HepG2 (cell line): ENCODE results near the gene ANO2. TPM values are rescaled to one million over a fixed set of nuclear protein-coding genes. Genes with fewer than 3 reads are reported as not detected.

Experiments used
- ATAC-seq: fragments of 200-7000 bp; cut with Tn5 transposase; 3 replicates; pipeline ENCODE4 v1.9.1; 2020; ENCODE audit warnings: mild to moderate bottlenecking, moderate library complexity
- BruUV-seq: library from RNA; stranded (reverse); fragments of 400-500 nt; replicated peaks from 2 replicates; lab custom pipeline; 2021; lab: Mats Ljungman, UMichigan
- CTCF ChIA-PET: fragments of 300-600 bp; formaldehyde crosslinking; extraction: SDS; loops from one replicate; lab custom pipeline; 2021; ENCODE audit warnings: low total read pairs, inconsistent platforms, low intra/inter-chr PET ratio; lab: Yijun Ruan, JAX
- POLR2A ChIA-PET: fragments of 350-600 bp; sonication (Branson Sonifier 250); formaldehyde crosslinking; loops from one replicate; lab custom pipeline; 2020; ENCODE audit warnings: antibody characterized with exemption, inconsistent platforms; lab: Yijun Ruan, JAX
- DNase-seq: peaks from one replicate; pipeline ENCODE4 v3.0.0-alpha.2; 2015; ENCODE audit warnings: low spot score
- FAIRE-seq: peaks from 3 replicates; lab custom pipeline; 2011; peaks lifted over from hg19 to GRCh38; lab: Jason Lieb, UNC
- H2AFZ ChIP-seq: one replicate; pipeline ENCODE4 v1.6.1; 2011; ENCODE audit warnings: low read length, inconsistent platforms
- H3K27ac ChIP-seq: fragments of 300-600 bp; 3 replicates; pipeline ENCODE4 v1.8.0; 2011; ENCODE audit warnings: mixed run types, mild to moderate bottlenecking, mixed read lengths, low read length, inconsistent platforms; ENCODE audit not compliant: insufficient read depth; ENCODE audit errors: extremely low read length
- H3K27me3 ChIP-seq, 2 experiments: fragments of 200-600 bp in 1 of 2; 2 replicates in 1 of 2; 3 replicates in 1 of 2; pipeline versions ENCODE4 v1.6.0 to v1.8.0; 2011; ENCODE audit warnings: low read length in 2 of 2, mild to moderate bottlenecking in 2 of 2, moderate library complexity in 2 of 2, inconsistent platforms in 1 of 2; ENCODE audit not compliant: insufficient read depth in 2 of 2, control insufficient read depth in 1 of 2
- H3K36me3 ChIP-seq, 2 experiments: fragments of 200-600 bp in 1 of 2; replicated peaks in 1 of 2; 2 replicates in 1 of 2; 3 replicates in 1 of 2; pipeline versions ENCODE4 v1.5.1 to v1.8.0; 2011; ENCODE audit warnings: low read length in 2 of 2, inconsistent platforms in 1 of 2; ENCODE audit not compliant: insufficient read depth in 2 of 2, control insufficient read depth in 1 of 2
- H3K4me1 ChIP-seq: 2 replicates; pipeline ENCODE4 v1.5.1; 2012; ENCODE audit warnings: low read length, inconsistent platforms; ENCODE audit not compliant: insufficient read depth
- H3K4me2 ChIP-seq: 2 replicates; pipeline ENCODE4 v1.6.0; 2011; ENCODE audit warnings: low read depth, low read length, inconsistent platforms
- H3K4me3 ChIP-seq, 3 experiments: fragments of 200-600 bp in 1 of 3; sonication (generic), shearing (Covaris generic) in 1 of 3; replicated peaks in 1 of 3; 2 replicates each; pipeline ENCODE4 v1.5.1; 2011 to 2016; ENCODE audit warnings: low read length in 3 of 3, inconsistent platforms in 2 of 3, low read depth in 2 of 3, mild to moderate bottlenecking in 2 of 3, control low read depth in 1 of 3, mixed read lengths in 1 of 3; ENCODE audit not compliant: insufficient read depth in 1 of 3
- H3K79me2 ChIP-seq: one replicate; pipeline ENCODE4 v1.6.1; 2011; ENCODE audit warnings: low read length, inconsistent platforms; ENCODE audit not compliant: insufficient read depth
- H3K9ac ChIP-seq: 2 replicates; pipeline ENCODE4 v1.6.0; 2011; ENCODE audit warnings: mild to moderate bottlenecking, low read depth, low read length, inconsistent platforms; ENCODE audit not compliant: insufficient read depth
- H3K9me3 ChIP-seq: 2 replicates; pipeline ENCODE4 v1.5.1; 2012; ENCODE audit warnings: mild to moderate bottlenecking, low read length
- H4K20me1 ChIP-seq: 2 replicates; pipeline ENCODE4 v1.6.0; 2011; ENCODE audit warnings: inconsistent platforms, mild to moderate bottlenecking, low read length, moderate library complexity; ENCODE audit not compliant: insufficient read depth
- ELF1 ChIP-seq: sonication (generic); formaldehyde crosslinking; IDR thresholded peaks from 2 replicates; pipeline ENCODE4 v1.4.0; 2020; ENCODE audit warnings: missing genetic modification reagents
- FUBP1 ChIP-seq: sonication (generic); formaldehyde crosslinking; IDR thresholded peaks from 2 replicates; pipeline ENCODE4 v1.5.1; 2020; ENCODE audit warnings: missing genetic modification reagents, mild to moderate bottlenecking, borderline replicate concordance
- MBNL3 ChIP-seq: fragments of 250-450 bp; sonication (Bioruptor Pico); conservative IDR thresholded peaks from 2 replicates; pipeline ENCODE4 v1.8.0; 2022; ENCODE audit warnings: mild to moderate bottlenecking, inconsistent platforms
- MED8 ChIP-seq: sonication (generic); formaldehyde crosslinking; IDR thresholded peaks from 2 replicates; pipeline ENCODE4 v1.8.1; 2023; ENCODE audit warnings: mild to moderate bottlenecking, missing genetic modification reagents; ENCODE audit not compliant: insufficient replicate concordance
- MTF1 ChIP-seq: sonication (generic); formaldehyde crosslinking; IDR thresholded peaks from 2 replicates; pipeline ENCODE4 v1.5.0; 2020; ENCODE audit warnings: missing genetic modification reagents
- POLR2AphosphoS5 ChIP-seq: IDR thresholded peaks from 2 replicates; pipeline ENCODE4 v1.6.1; 2012; ENCODE audit warnings: low read depth, low read length
- REL ChIP-seq: sonication (generic); formaldehyde crosslinking; conservative IDR thresholded peaks from 2 replicates; pipeline ENCODE4 v1.8.0; 2022; ENCODE audit warnings: mild to moderate bottlenecking, missing genetic modification reagents, moderate library complexity
- ZNF510 ChIP-seq: sonication (generic); formaldehyde crosslinking; IDR thresholded peaks from 2 replicates; pipeline ENCODE4 v1.4.0; 2020; ENCODE audit warnings: low read depth, mild to moderate bottlenecking, missing genetic modification reagents
- ZNF780A ChIP-seq: sonication (generic); formaldehyde crosslinking; IDR thresholded peaks from 2 replicates; pipeline ENCODE4 v1.8.0; 2022; ENCODE audit warnings: mild to moderate bottlenecking, missing genetic modification reagents, moderate library complexity
- whole genome bisulfite sequencing: methylation state at CpG from one replicate; pipeline ENCODE4 v1.1.6; 2017; ENCODE audit warnings: low lambda C conversion rate; 5-methylcytosine and 5-hydroxymethylcytosine counted together
- in situ Hi-C: cut with HindIII; loops from 2 replicates; pipeline ENCODE4 v1.10.0; 2017; ENCODE audit warnings: low pct_unique_long_range_greater_than_20kb; ENCODE audit not compliant: extremely low pct_ligation_motif_present
- intact Hi-C: fragments of 100-400 bp; cut with micrococcal nuclease; formaldehyde crosslinking; loops from one replicate; pipeline ENCODE4 v1.10.0; 2022; ENCODE audit not compliant: unreplicated experiment
- polyA plus RNA-seq, 8 experiments: library from polyadenylated mRNA; depleted of rRNA in 3 of 8; stranded (reverse) in 7 of 8; unstranded in 1 of 8; fragments of >200 nt; fragmentation: Illumina TruSeq in 4 of 8; extraction: Trizol in 4 of 8; gene quantifications; 2 replicates each; pipeline versions ENCODE4 v1.2.1 to v1.2.3, GENCODE V29; 2011 to 2016; ENCODE audit warnings: low read depth in 4 of 8, missing spikeins in 1 of 8, mixed read lengths in 1 of 8; ENCODE audit not compliant: insufficient read depth in 1 of 8
- total RNA-seq, 5 experiments: library from RNA; depleted of rRNA; stranded (reverse); fragments of >200 nt; fragmentation: Illumina TruSeq; extraction: Trizol; gene quantifications; 2 replicates each; pipeline ENCODE4 v1.2.3, GENCODE V29; 2016; ENCODE audit warnings: low read depth in 1 of 5

ANO2 gene
- total and polyA plus RNA-seq, 2 of the 13 experiments (the other 11 are each of a cell fraction or from before 2014, with no cell fraction given) = 0.18 TPM; not detected in 1

DNA sequence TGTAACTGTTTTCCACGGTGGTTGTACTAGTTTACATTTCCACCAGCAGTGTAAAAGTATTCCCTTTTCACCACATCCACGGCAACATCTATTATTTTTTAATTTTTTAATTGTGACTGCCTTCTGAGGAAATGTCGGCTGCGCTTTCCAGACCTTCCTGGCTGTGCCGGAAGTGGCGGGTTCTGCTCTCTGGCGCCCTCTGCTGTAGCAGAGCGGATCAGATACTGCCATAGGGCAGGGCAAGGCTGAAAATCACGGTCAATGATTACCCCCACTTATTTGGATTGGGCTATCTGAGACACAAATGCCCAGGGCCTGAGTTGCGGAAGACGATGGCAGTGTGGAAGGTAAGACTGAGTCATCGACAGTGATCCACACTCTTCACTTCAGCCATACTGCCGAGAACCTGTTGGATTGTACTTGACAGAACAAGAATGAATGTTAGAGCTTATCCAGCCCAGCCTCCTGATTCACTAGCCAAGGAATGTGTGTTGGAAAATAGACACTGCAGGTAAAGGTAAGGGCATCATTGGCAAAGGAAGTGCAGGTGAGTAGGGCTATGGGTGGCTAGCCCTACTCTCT is 388.9 kb downstream of the ANO2 start (continued):
- TF ChIP-seq FUBP1 (CRISPR knock-in tag) = no peak
- TF ChIP-seq MBNL3 (CRISPR knock-in tag) = no peak
- TF ChIP-seq REL (CRISPR knock-in tag) = no peak
- no peak for TF ChIP-seq ZNF510
- TF ChIP-seq ELF1 (CRISPR knock-in tag) = no peak
- TF ChIP-seq MED8 (CRISPR knock-in tag) = no peak
- TF ChIP-seq MTF1 (CRISPR knock-in tag) = no peak

DNA sequence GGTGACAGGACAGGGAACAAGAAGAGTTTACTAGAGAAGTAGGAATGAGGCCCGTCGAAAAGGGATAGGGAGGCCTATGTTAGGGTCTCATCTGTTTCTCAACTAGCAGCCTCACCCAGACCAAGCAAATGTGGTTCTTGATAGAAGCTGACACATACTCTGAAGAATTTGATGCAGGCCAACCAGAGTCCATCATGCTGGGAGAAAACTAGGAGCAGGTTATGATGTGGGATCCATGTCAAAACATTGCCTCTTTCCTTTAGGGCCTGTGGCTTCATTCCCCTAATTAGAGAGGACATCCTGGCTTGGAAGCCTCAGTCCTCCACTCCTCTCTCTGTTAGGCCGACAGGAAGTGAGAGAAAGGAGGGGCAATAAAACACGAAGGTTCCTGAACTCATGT is 390.3 kb downstream of the ANO2 start:
- FAIRE-seq = no peak
- Histone ChIP-seq H3K9me3 (peaks cover 6% of the 10 kb centered on the region; the same call in 1 of the 2 replicates), H3K79me2 (no peaks in the 10 kb centered on the region), H3K9ac (no peak overlapping the region), H3K36me3 (no peaks in the 10 kb centered on the region), H2AFZ (no peak overlapping the region), H3K4me2 (no peak overlapping the region), H4K20me1 (no peaks in the 10 kb centered on the region), H3K4me1 (no peaks in the 10 kb centered on the region), H3K27ac (no peak overlapping the region), H3K4me3 (no peak overlapping the region), H3K27me3 (no peaks in the 10 kb centered on the region)
- WGBS = 28% methylated on average over 4 of the region's 4 CpGs
- ChIA-PET POLR2A (no interaction called here), CTCF (no interaction called here)
- in situ Hi-C loops = no loop called here
- DNase-seq = no peak
- no TSS peak for BruUV-seq
- intact Hi-C loops = no loop called here
- no peak for ATAC-seq
- no peak for TF ChIP-seq ZNF780A
- no peak for TF ChIP-seq POLR2AphosphoS5
